VCaP (cell line): ENCODE measurements around the gene SLC13A3.
A peak's percentile ranks its signal among the peaks of the same experiment; 100 is the strongest.

Experiments
- H3K27ac ChIP-seq: fragments of 450-650 bp; 2 replicates; pipeline ENCODE4 v1.5.1; 2017
- TF ChIP-seq, protein P1 (sequence below): fragments of 450-650 bp; conservative IDR thresholded peaks from 2 replicates; pipeline ENCODE4 v1.5.1; 2017; ENCODE audit warnings: mild to moderate bottlenecking, moderate library complexity

SLC13A3 gene

GRCh38 chr20:46545827-46546138 is 105.5 kb downstream of the SLC13A3 start:
- H3K27ac ChIP-seq = no peak overlapping the region
- TF ChIP-seq, protein P1, sequence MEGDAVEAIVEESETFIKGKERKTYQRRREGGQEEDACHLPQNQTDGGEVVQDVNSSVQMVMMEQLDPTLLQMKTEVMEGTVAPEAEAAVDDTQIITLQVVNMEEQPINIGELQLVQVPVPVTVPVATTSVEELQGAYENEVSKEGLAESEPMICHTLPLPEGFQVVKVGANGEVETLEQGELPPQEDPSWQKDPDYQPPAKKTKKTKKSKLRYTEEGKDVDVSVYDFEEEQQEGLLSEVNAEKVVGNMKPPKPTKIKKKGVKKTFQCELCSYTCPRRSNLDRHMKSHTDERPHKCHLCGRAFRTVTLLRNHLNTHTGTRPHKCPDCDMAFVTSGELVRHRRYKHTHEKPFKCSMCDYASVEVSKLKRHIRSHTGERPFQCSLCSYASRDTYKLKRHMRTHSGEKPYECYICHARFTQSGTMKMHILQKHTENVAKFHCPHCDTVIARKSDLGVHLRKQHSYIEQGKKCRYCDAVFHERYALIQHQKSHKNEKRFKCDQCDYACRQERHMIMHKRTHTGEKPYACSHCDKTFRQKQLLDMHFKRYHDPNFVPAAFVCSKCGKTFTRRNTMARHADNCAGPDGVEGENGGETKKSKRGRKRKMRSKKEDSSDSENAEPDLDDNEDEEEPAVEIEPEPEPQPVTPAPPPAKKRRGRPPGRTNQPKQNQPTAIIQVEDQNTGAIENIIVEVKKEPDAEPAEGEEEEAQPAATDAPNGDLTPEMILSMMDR = no peak

DNA sequence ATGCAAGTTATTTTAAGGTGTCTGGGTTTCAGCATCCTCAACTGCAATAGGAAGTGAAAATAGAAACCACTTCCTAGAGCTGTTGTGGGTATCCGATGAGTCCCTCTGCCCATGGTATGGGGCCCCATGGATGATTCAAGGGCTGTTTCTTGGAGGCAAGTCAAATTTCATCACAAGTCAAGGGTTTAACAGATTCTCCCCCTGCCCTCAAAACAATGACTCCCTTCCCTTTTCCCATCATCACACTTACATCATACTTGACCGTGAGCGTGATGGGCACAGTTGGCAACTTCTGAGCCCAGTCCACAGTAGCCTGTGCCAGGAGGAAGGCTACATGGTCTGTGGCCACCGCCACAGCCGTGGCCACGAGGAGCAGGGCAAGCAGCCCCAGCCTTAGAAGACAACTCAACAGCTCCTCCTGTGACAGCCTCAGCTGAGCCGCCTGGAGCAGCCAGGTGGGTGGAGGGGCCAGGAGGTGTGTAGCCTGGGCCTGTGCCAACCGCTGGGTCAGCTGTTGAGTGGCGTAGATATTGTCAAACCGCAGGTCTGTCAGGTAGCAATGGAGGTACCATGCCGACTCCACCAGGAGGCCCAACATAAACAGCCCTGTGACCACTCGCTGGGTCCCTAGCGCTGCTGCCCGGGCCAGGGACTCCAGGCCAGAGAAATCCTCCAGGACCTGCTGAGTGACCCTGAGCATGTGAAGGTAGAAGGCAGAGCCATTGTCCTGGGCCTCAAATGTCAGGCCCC is 106.0 kb downstream of the SLC13A3 start:
- TF ChIP-seq, protein P1 = no peak
- no peak overlapping the region for H3K27ac ChIP-seq

DNA sequence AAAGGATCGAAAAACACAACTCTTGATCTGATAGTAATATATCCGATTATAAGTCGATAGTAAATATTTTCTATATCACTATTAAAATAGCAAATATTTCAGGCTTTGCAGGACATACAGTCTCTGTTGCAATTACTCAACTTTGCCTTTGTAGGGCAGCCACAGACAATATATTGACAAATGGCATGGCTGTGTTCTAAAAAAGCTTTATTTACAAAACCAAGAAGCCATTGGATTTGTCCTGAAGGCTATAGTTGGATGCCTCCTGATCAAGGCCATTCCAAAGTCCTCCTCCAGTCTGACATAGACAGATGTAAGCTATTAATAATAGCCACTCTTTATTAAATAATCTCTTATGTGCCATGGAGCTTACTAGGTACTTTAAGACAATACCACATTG is 106.7 kb downstream of the SLC13A3 start:
- TF ChIP-seq, protein P1 = peak; percentile 26; the same call in 1 of the 2 replicates
- H3K27ac ChIP-seq = no peak overlapping the region

DNA sequence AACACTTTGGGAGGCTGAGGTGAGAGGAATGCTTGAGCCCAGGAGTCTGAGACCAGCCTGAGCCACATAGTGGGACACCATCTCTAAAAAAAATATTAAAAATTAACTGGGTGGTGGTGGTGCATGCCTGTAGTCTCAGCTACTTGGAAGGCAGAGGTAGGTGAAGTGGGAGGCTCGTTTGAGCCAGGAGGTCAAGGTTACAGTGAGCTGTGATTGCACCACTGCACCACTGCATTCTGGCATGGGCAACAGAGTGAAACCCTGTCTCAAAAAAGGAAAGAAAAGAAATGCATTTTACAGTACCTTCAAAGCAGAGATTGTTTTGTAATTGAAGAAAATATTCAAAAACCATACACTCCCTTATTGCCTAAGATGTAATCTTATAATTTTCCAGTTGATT is 107.3 kb downstream of the SLC13A3 start:
- TF ChIP-seq, protein P1 = no peak
- H3K27ac ChIP-seq = no peak overlapping the region

DNA sequence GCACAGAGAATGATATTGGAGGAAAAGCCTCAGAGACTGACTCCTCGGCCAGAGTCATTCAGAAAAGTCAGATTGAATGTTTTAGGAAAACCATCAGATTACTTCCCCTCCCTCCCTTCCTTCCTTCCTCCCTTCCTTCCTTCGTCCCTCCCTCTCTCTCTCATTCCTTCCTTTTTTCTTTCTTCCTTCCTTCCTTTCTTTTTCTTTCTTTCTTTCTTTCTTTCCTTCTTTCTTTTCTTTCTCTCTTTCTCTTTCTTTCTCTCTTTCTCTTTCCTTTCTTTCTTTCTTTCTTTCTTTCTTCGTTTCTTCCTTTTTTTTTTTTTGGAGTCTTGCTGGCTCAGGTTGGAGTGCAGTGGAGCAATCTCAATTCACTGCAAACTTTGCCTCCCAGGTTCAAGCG is 108.2 kb downstream of the SLC13A3 start:
- no peak overlapping the region for H3K27ac ChIP-seq
- TF ChIP-seq, protein P1 = no peak

GRCh38 chr20:46541229-46541935 is 109.9 kb downstream of the SLC13A3 start:
- no peak overlapping the region for H3K27ac ChIP-seq
- TF ChIP-seq, protein P1 = no peak

DNA sequence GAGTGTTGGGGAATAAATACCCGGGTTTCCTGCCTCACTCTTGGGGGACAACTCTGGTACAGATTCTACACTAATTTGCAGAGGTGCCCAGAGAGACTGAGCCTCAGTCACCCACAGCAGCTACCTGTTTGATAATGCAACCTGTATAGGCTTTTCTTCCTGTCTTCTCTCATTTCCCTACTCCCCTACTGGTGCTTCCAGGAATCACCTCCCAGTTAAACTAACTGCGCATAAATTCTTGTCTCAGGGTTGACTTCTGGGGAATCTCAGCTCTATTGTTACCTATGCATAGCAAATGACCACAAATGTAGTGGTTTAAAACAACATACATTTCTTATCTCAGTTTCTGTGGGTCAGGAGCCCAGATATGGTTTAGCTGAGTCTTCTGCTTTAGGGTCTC is 112.1 kb downstream of the SLC13A3 start:
- no peak overlapping the region for H3K27ac ChIP-seq
- TF ChIP-seq, protein P1 = no peak
